ENCODE results near the gene CAMK2N1.

The CAMK2N1 gene

DNA sequence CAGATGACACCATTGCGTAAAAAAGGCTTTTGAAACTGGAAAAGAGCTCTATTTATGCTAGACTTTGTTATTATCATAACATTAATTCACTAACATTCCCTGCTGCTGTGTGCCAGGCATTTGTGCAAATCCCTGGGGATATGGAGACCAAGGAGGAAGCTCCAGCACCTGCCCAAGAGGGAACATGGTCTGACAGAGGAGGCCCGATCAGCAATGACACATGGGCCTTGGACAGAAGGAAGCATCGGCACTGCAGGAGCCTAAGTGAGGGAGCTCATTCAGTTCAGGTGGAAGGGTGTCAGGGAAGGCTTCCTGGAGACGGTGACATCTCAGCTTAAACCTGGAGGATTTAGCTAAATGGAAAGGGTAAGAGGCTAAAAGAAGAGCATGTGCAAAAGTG is 13.9 kb downstream of the CAMK2N1 start:
- no peaks in the 10 kb centered on the region for H3K9me3 ChIP-seq (ENCODE audit: insufficient read depth, low read depth, low read length)
- no peak overlapping the region for H2BK120ac ChIP-seq (ENCODE audit: insufficient read depth, low read length, poor library complexity)
- no peak overlapping the region for H2AK5ac ChIP-seq (ENCODE audit: low read length)
- no peak overlapping the region for H4K8ac ChIP-seq (ENCODE audit: low read depth, low read length)
- H2BK12ac ChIP-seq (ENCODE audit: low read length): no peak overlapping the region
- no peak for DNase-seq
- H3K4ac ChIP-seq (ENCODE audit: low read depth, low read length): no peak overlapping the region
- H3K36me3 ChIP-seq (ENCODE audit: control insufficient read depth in 1 of 2, insufficient read depth in 2 of 2, low read length in 2 of 2): no peaks in the 10 kb centered on the region
- no CpG with 5 or more reads among the region's 4 CpGs for WGBS (ENCODE audit: extremely low coverage, insufficient coverage, insufficient read length)
- no peaks in the 10 kb centered on the region for H3K79me2 ChIP-seq (ENCODE audit: control insufficient read depth, insufficient read depth, low read length, poor library complexity)
- H4K12ac ChIP-seq (ENCODE audit: low read depth, low read length): no peak overlapping the region
- no peak overlapping the region for H2BK5ac ChIP-seq (ENCODE audit: low read depth, low read length, poor library complexity)
- H2AFZ ChIP-seq (ENCODE audit: insufficient read depth, low read length, poor library complexity): no peak overlapping the region
- no peak overlapping the region for H3K14ac ChIP-seq (ENCODE audit: low read length)
- no peak overlapping the region for H3K9ac ChIP-seq (ENCODE audit: low read length)
- no peak overlapping the region for H3K23ac ChIP-seq (ENCODE audit: low read length)
- H3K27me3 ChIP-seq (ENCODE audit: insufficient read depth, low read length): no peaks in the 10 kb centered on the region
- no peak overlapping the region for H4K91ac ChIP-seq (ENCODE audit: low read depth, low read length)
- no peak overlapping the region for H3K4me3 ChIP-seq (ENCODE audit: low read depth, low read length)
- H3K4me2 ChIP-seq (ENCODE audit: low read length): no peak overlapping the region
- no peak overlapping the region for H3K18ac ChIP-seq (ENCODE audit: low read length)
- no peak overlapping the region for H3K27ac ChIP-seq (ENCODE audit: low read depth, low read length)
- no peaks in the 10 kb centered on the region for H3K79me1 ChIP-seq (ENCODE audit: low read length)
- H3K4me1 ChIP-seq (ENCODE audit: control insufficient read depth in 1 of 2, insufficient read depth in 2 of 2, low read length in 2 of 2): peaks cover 13% of the 10 kb centered on the region in 2 experiments

- H3K36me3 ChIP-seq (ENCODE audit: control insufficient read depth in 1 of 2, insufficient read depth in 2 of 2, low read length in 2 of 2): no peaks in the 10 kb centered on the region
- no peak overlapping the region for H4K91ac ChIP-seq (ENCODE audit: low read depth, low read length)
- no peaks in the 10 kb centered on the region for H3K9me3 ChIP-seq (ENCODE audit: insufficient read depth, low read depth, low read length)
- no peak overlapping the region for H4K12ac ChIP-seq (ENCODE audit: low read depth, low read length)
- no peak overlapping the region for H3K9ac ChIP-seq (ENCODE audit: low read length)
- H3K18ac ChIP-seq (ENCODE audit: low read length): no peak overlapping the region
- no peak overlapping the region for H3K14ac ChIP-seq (ENCODE audit: low read length)
- H3K4me1 ChIP-seq (ENCODE audit: control insufficient read depth in 1 of 2, insufficient read depth in 2 of 2, low read length in 2 of 2): peaks cover 0 to 3% of the 10 kb centered on the region in 2 experiments
- H3K79me2 ChIP-seq (ENCODE audit: control insufficient read depth, insufficient read depth, low read length, poor library complexity): no peaks in the 10 kb centered on the region
- no peak for DNase-seq
- no peak overlapping the region for H3K4me2 ChIP-seq (ENCODE audit: low read length)
- H3K4me3 ChIP-seq (ENCODE audit: low read depth, low read length): no peak overlapping the region
- no peaks in the 10 kb centered on the region for H3K79me1 ChIP-seq (ENCODE audit: low read length)
- no peak overlapping the region for H2AFZ ChIP-seq (ENCODE audit: insufficient read depth, low read length, poor library complexity)
- WGBS (ENCODE audit: extremely low coverage, insufficient coverage, insufficient read length): no CpG with 5 or more reads among the region's 3 CpGs
- H2AK5ac ChIP-seq (ENCODE audit: low read length): no peak overlapping the region
- no peaks in the 10 kb centered on the region for H3K27me3 ChIP-seq (ENCODE audit: insufficient read depth, low read length)
- H2BK5ac ChIP-seq (ENCODE audit: low read depth, low read length, poor library complexity): no peak overlapping the region
- no peak overlapping the region for H2BK12ac ChIP-seq (ENCODE audit: low read length)
- no peak overlapping the region for H3K23ac ChIP-seq (ENCODE audit: low read length)
- no peak overlapping the region for H2BK120ac ChIP-seq (ENCODE audit: insufficient read depth, low read length, poor library complexity)
- H3K4ac ChIP-seq (ENCODE audit: low read depth, low read length): no peak overlapping the region
- H3K27ac ChIP-seq (ENCODE audit: low read depth, low read length): no peak overlapping the region
- H4K8ac ChIP-seq (ENCODE audit: low read depth, low read length): no peak overlapping the region
Measured at GRCh38 chr1:20470194-20470593, 15.8 kb downstream of the CAMK2N1 start.

DNA sequence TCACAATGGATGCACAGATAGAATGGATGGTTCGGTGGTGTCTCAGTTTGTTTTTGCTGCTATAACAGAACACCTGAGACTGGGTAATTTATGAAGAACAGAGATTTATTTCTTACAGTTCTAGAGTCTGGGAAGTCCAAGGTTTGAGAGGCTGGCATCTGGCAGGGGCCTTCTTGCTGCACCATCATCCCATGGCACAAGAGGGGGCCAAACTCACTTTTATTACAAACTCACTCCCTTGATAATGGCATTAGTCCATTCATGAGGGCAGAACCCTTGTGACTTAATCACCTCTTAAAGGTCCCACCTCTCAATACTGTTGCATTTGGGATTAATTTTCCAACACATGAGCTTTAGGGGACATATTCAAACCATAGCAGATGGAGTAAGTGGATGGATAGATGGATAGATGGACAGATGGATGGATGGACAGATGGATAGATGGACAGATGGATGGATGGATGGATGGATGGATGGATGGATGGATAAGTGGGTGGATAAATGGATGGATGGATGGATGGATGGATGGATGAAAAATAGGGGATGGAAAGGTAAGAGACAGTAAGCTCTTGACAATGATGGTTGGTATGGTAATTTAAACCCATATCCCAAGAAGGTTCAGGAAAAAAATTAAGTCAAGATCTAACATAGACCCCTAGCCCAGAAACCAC is 16.5 kb downstream of the CAMK2N1 start:
- no peaks in the 10 kb centered on the region for H3K79me2 ChIP-seq (ENCODE audit: control insufficient read depth, insufficient read depth, low read length, poor library complexity)
- no peak overlapping the region for H4K91ac ChIP-seq (ENCODE audit: low read depth, low read length)
- no peaks in the 10 kb centered on the region for H3K9me3 ChIP-seq (ENCODE audit: insufficient read depth, low read depth, low read length)
- H3K18ac ChIP-seq (ENCODE audit: low read length): no peak overlapping the region
- no peaks in the 10 kb centered on the region for H3K36me3 ChIP-seq (ENCODE audit: control insufficient read depth in 1 of 2, insufficient read depth in 2 of 2, low read length in 2 of 2)
- H3K27ac ChIP-seq (ENCODE audit: low read depth, low read length): no peak overlapping the region
- no peak overlapping the region for H4K12ac ChIP-seq (ENCODE audit: low read depth, low read length)
- no peaks in the 10 kb centered on the region for H3K79me1 ChIP-seq (ENCODE audit: low read length)
- no peak overlapping the region for H3K23ac ChIP-seq (ENCODE audit: low read length)
- no peak overlapping the region for H2BK5ac ChIP-seq (ENCODE audit: low read depth, low read length, poor library complexity)
- H2AFZ ChIP-seq (ENCODE audit: insufficient read depth, low read length, poor library complexity): no peak overlapping the region
- no peak overlapping the region for H2AK5ac ChIP-seq (ENCODE audit: low read length)
- no peak overlapping the region for H2BK12ac ChIP-seq (ENCODE audit: low read length)
- H3K9ac ChIP-seq (ENCODE audit: low read length): no peak overlapping the region
- H4K8ac ChIP-seq (ENCODE audit: low read depth, low read length): no peak overlapping the region
- H3K14ac ChIP-seq (ENCODE audit: low read length): no peak overlapping the region
- WGBS (ENCODE audit: extremely low coverage, insufficient coverage, insufficient read length): no CpG with 5 or more reads among the region's 1 CpG
- H2BK120ac ChIP-seq (ENCODE audit: insufficient read depth, low read length, poor library complexity): no peak overlapping the region
- H3K4me1 ChIP-seq (ENCODE audit: control insufficient read depth in 1 of 2, insufficient read depth in 2 of 2, low read length in 2 of 2): peaks cover 0 to 3% of the 10 kb centered on the region in 2 experiments
- no peak for DNase-seq
- no peak overlapping the region for H3K4me3 ChIP-seq (ENCODE audit: low read depth, low read length)
- no peak overlapping the region for H3K4me2 ChIP-seq (ENCODE audit: low read length)
- no peak overlapping the region for H3K4ac ChIP-seq (ENCODE audit: low read depth, low read length)
- no peaks in the 10 kb centered on the region for H3K27me3 ChIP-seq (ENCODE audit: insufficient read depth, low read length)

GRCh38 chr1:20466273-20466672 is 19.7 kb downstream of the CAMK2N1 start:
- Histone ChIP-seq H3K4me2 (ENCODE audit: low read length) (no peak overlapping the region), H3K27me3 (ENCODE audit: insufficient read depth, low read length) (no peaks in the 10 kb centered on the region), H2AK5ac (ENCODE audit: low read length) (no peak overlapping the region), H3K18ac (ENCODE audit: low read length) (no peak overlapping the region), H2BK12ac (ENCODE audit: low read length) (no peak overlapping the region), H4K8ac (ENCODE audit: low read depth, low read length) (no peak overlapping the region), H2BK120ac (ENCODE audit: insufficient read depth, low read length, poor library complexity) (no peak overlapping the region), H3K9ac (ENCODE audit: low read length) (no peak overlapping the region), H3K36me3 (ENCODE audit: control insufficient read depth in 1 of 2, insufficient read depth in 2 of 2, low read length in 2 of 2) (no peaks in the 10 kb centered on the region), H3K79me2 (ENCODE audit: control insufficient read depth, insufficient read depth, low read length, poor library complexity) (no peaks in the 10 kb centered on the region), H4K12ac (ENCODE audit: low read depth, low read length) (no peak overlapping the region), H3K4ac (ENCODE audit: low read depth, low read length) (no peak overlapping the region), H3K9me3 (ENCODE audit: insufficient read depth, low read depth, low read length) (peaks cover 11% of the 10 kb centered on the region), H3K4me1 (ENCODE audit: control insufficient read depth in 1 of 2, insufficient read depth in 2 of 2, low read length in 2 of 2) (no peaks in the 10 kb centered on the region), H2BK5ac (ENCODE audit: low read depth, low read length, poor library complexity) (no peak overlapping the region), H3K27ac (ENCODE audit: low read depth, low read length) (no peak overlapping the region), H4K91ac (ENCODE audit: low read depth, low read length) (no peak overlapping the region), H3K23ac (ENCODE audit: low read length) (no peak overlapping the region), H3K79me1 (ENCODE audit: low read length) (no peaks in the 10 kb centered on the region), H3K4me3 (ENCODE audit: low read depth, low read length) (no peak overlapping the region), H3K14ac (ENCODE audit: low read length) (no peak overlapping the region), H2AFZ (ENCODE audit: insufficient read depth, low read length, poor library complexity) (no peak overlapping the region)
- DNase-seq: no peak
- no CpG with 5 or more reads among the region's 9 CpGs for WGBS (ENCODE audit: extremely low coverage, insufficient coverage, insufficient read length)

All from trophoblast cell (in vitro differentiated cells and primary cell).